Superior temporal gyrus (tissue), 1 donor: ENCODE results near the gene GNAI2.
"Not testable (repeated sequence)": the region's sequence is repeated elsewhere in the genome, so short reads cannot be mapped to it uniquely, and the experiment has no call there.

Source experiments
- DNase-seq: peaks from one replicate; pipeline ENCODE4 v3.0.0-alpha.2; 2016; ENCODE audit errors: extremely low spot score

Gene GNAI2

GRCh38 chr3:50264383-50264963 lies 28.5 kb downstream of the GNAI2 start:
- DNase-seq: peak; percentile 73

GRCh38 chr3:50264964-50265485 lies 29.0 kb downstream of the GNAI2 start:
- peak; percentile 16 for DNase-seq

- DNase-seq: no peak
Observed at GRCh38 chr3:50265571-50265970, 29.6 kb downstream of the GNAI2 start.

- DNase-seq: no peak
Observed at GRCh38 chr3:50266017-50266416, 30.0 kb downstream of the GNAI2 start.

- DNase-seq: no peak
Observed at GRCh38 chr3:50266836-50267235, 30.8 kb downstream of the GNAI2 start.

- DNase-seq: peak; percentile 64
Observed at GRCh38 chr3:50267280-50267913, 31.4 kb downstream of the GNAI2 start.

- DNase-seq: no peak
Observed at GRCh38 chr3:50268276-50268675, 32.3 kb downstream of the GNAI2 start.

- DNase-seq: peak; percentile 71
Observed at GRCh38 chr3:50268703-50269451, 32.9 kb downstream of the GNAI2 start, which contains the start of gene SEMA3B. Gene SEMA3B, plus strand, starts transcription at chr3:50269147. Its CDS starts 94 bp downstream, at chr3:50269241.

GRCh38 chr3:50269460-50269859 lies 33.5 kb downstream of the GNAI2 start:
- no peak for DNase-seq

GRCh38 chr3:50269977-50270413 lies 34.0 kb downstream of the GNAI2 start:
- DNase-seq: no peak

GRCh38 chr3:50270422-50271224 lies 34.6 kb downstream of the GNAI2 start:
- DNase-seq: no peak

GRCh38 chr3:50271314-50271936 lies 35.4 kb downstream of the GNAI2 start:
- DNase-seq: no peak

GRCh38 chr3:50272538-50272910 lies 36.5 kb downstream of the GNAI2 start:
- not testable (repeated sequence) for DNase-seq

- peak; percentile 97 for DNase-seq
Observed at GRCh38 chr3:50272911-50273688, 37.1 kb downstream of the GNAI2 start.

- DNase-seq: no peak
Observed at GRCh38 chr3:50273689-50274065, 37.7 kb downstream of the GNAI2 start.

- DNase-seq: peak; percentile 51
Observed at GRCh38 chr3:50274371-50275104, 38.5 kb downstream of the GNAI2 start.

GRCh38 chr3:50275141-50275995 lies 39.4 kb downstream of the GNAI2 start:
- no peak for DNase-seq

GRCh38 chr3:50275996-50276761 lies 40.2 kb downstream of the GNAI2 start:
- DNase-seq: no peak
